OCI-LY3 (cell line): ENCODE results near the gene MED28.

Source experiments
- EZH2phosphoT487 ChIP-seq: fragments of 200-600 bp; shearing (Covaris generic); IDR thresholded peaks from 2 replicates; pipeline ENCODE4 v1.6.1; 2018; ENCODE audit warnings: antibody characterized with exemption, mixed run types, low read depth
- TF ChIP-seq, protein P1 (sequence below): fragments of 200-600, 300-600 bp; sonication (generic); IDR thresholded peaks from 2 replicates; pipeline ENCODE4 v1.5.1; 2014; ENCODE audit warnings: antibody characterized with exemption, low read length, low read depth

DNA sequence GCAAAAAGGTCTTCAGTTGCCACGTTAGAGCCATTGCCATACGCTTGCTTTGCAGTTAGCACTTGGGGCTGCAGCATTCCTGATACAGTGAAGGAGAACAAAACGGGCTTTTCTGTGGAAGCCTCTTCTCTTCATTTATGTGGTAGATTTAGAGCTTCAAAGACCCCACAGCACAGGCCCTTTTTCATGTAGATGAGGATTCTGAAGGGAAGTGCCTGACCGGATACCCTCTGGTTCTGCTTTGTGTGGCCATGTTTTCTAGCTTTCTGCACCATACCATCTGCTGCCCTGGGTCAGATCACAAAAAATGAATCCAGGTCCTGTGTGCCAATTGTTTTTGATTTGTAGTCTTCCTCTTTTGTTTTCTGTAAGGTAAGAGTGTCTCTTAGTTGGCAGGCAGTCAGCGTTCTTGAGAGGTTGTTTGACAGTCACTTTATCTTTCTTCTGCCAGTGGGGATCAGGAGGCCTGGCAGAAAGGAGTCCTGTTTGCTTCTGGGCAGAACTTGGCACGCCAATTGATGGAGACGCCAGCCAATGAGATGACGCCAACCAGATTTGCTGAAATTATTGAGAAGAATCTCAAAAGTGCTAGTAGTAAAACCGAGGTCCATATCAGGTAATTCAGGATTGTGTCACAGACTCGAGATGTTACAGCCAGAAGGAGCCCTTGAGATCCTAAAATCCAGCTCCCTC is 29.8 kb upstream of the MED28 start:
- TF ChIP-seq, protein P1, sequence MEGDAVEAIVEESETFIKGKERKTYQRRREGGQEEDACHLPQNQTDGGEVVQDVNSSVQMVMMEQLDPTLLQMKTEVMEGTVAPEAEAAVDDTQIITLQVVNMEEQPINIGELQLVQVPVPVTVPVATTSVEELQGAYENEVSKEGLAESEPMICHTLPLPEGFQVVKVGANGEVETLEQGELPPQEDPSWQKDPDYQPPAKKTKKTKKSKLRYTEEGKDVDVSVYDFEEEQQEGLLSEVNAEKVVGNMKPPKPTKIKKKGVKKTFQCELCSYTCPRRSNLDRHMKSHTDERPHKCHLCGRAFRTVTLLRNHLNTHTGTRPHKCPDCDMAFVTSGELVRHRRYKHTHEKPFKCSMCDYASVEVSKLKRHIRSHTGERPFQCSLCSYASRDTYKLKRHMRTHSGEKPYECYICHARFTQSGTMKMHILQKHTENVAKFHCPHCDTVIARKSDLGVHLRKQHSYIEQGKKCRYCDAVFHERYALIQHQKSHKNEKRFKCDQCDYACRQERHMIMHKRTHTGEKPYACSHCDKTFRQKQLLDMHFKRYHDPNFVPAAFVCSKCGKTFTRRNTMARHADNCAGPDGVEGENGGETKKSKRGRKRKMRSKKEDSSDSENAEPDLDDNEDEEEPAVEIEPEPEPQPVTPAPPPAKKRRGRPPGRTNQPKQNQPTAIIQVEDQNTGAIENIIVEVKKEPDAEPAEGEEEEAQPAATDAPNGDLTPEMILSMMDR, result no peak
- TF ChIP-seq EZH2phosphoT487, result no peak
